Spinal cord (tissue), 10 donors: ENCODE measurements around the gene DUSP7. TPM values are rescaled to one million over a fixed set of nuclear protein-coding genes. Genes with fewer than 3 reads are reported as not detected.

Experiments
- DNase-seq, 6 donors: peaks; one replicate each; pipeline versions ENCODE4 v3.0.0 to v3.0.0-alpha.2; 2013 to 2015; ENCODE audit warnings: low spot score in 6 of 6, low read depth in 4 of 6
- H3K27ac ChIP-seq: one replicate; pipeline ENCODE4 v1.5.1; 2013; ENCODE audit warnings: low read depth, low read length, control low read depth
- H3K27me3 ChIP-seq: one replicate; pipeline ENCODE4 v1.6.1; 2013; ENCODE audit warnings: low read length; ENCODE audit not compliant: control insufficient read depth, insufficient read depth
- H3K36me3 ChIP-seq: one replicate; pipeline ENCODE4 v1.6.1; 2013; ENCODE audit warnings: low read length; ENCODE audit not compliant: control insufficient read depth, insufficient read depth
- H3K4me1 ChIP-seq: one replicate; pipeline ENCODE4 v1.6.1; 2013; ENCODE audit warnings: low read length; ENCODE audit not compliant: control insufficient read depth, insufficient read depth
- H3K4me3 ChIP-seq: one replicate; pipeline ENCODE4 v1.5.1; 2013; ENCODE audit warnings: low read depth, low read length, control low read depth
- H3K9me3 ChIP-seq: one replicate; pipeline ENCODE4 v1.6.1; 2013; ENCODE audit warnings: low read length; ENCODE audit not compliant: control insufficient read depth, insufficient read depth
- WGBS: methylation state at CpG from one replicate; pipeline ENCODE4 v1.1.5; 2013; ENCODE audit warnings: missing lambda C conversion rate; ENCODE audit not compliant: insufficient coverage; 5-methylcytosine and 5-hydroxymethylcytosine counted together
- polyA plus RNA-seq, 2 donors: library from polyadenylated mRNA; unstranded; fragments of 120-200 nt; gene quantifications; one replicate each; pipeline ENCODE4 v1.2.1, GENCODE V29; 2013; ENCODE audit not compliant: insufficient read length in 2 of 2
- total RNA-seq, 2 donors: library from RNA; depleted of rRNA in 1 of 2; stranded (reverse); fragments of 120-200 nt in 1 of 2; fragments of >200 nt in 1 of 2; gene quantifications; one replicate each; pipeline versions ENCODE4 v1.2.3 to v1.2.4, GENCODE V29; 2013 to 2014
- donor health status: healthy.

DUSP7 gene
- total and polyA plus RNA-seq, 4 donors: 9.2 to 29.6 (median 21.1) TPM

- H3K27ac ChIP-seq: no peak overlapping the region
- 87% methylated on average over 19 of the region's 21 CpGs for WGBS
- no peak overlapping the region for H3K4me3 ChIP-seq
- peaks cover 11% of the 10 kb centered on the region for H3K36me3 ChIP-seq
- peaks cover 31% of the 10 kb centered on the region for H3K4me1 ChIP-seq
- no peaks in the 10 kb centered on the region for H3K27me3 ChIP-seq
- no peak for DNase-seq
- no peaks in the 10 kb centered on the region for H3K9me3 ChIP-seq
These were observed 24.7 kb upstream of the DUSP7 start for GRCh38 chr3:52080830-52081719.

- H3K4me3 ChIP-seq: no peak overlapping the region
- peaks cover 11% of the 10 kb centered on the region for H3K36me3 ChIP-seq
- H3K9me3 ChIP-seq: no peaks in the 10 kb centered on the region
- no peaks in the 10 kb centered on the region for H3K27me3 ChIP-seq
- peaks cover 39% of the 10 kb centered on the region for H3K4me1 ChIP-seq
- DNase-seq: no peak
- whole genome bisulfite sequencing: 100% methylated on average over 1 of the region's 5 CpGs
- no peak overlapping the region for H3K27ac ChIP-seq
These were observed 23.6 kb upstream of the DUSP7 start for GRCh38 chr3:52079958-52080357.

GRCh38 chr3:52078781-52079560 is 22.6 kb upstream of the DUSP7 start:
- no peak for DNase-seq
- 94% methylated on average over 19 of the region's 19 CpGs for WGBS
- Histone ChIP-seq H3K27me3 (no peaks in the 10 kb centered on the region), H3K4me1 (peaks cover 39% of the 10 kb centered on the region), H3K27ac (no peak overlapping the region), H3K9me3 (no peaks in the 10 kb centered on the region), H3K4me3 (no peak overlapping the region), H3K36me3 (peaks cover 12% of the 10 kb centered on the region)

- WGBS: no CpG with 5 or more reads among the region's 3 CpGs
- peaks cover 39% of the 10 kb centered on the region for H3K4me1 ChIP-seq
- no peak overlapping the region for H3K4me3 ChIP-seq
- H3K9me3 ChIP-seq: no peaks in the 10 kb centered on the region
- DNase-seq: no peak
- H3K27ac ChIP-seq: peak overlapping the region; percentile 51
- H3K36me3 ChIP-seq: peaks cover 11% of the 10 kb centered on the region
- H3K27me3 ChIP-seq: no peaks in the 10 kb centered on the region
These were observed 21.6 kb upstream of the DUSP7 start for GRCh38 chr3:52077925-52078324.

- H3K9me3 ChIP-seq: no peaks in the 10 kb centered on the region
- 51% methylated on average over 10 of the region's 14 CpGs for WGBS
- DNase-seq: peak in 2 of 6 donors; percentile 9 to 54
- peaks cover 11% of the 10 kb centered on the region for H3K36me3 ChIP-seq
- H3K4me1 ChIP-seq: peaks cover 45% of the 10 kb centered on the region
- peak overlapping the region; percentile 51 for H3K27ac ChIP-seq
- H3K4me3 ChIP-seq: no peak overlapping the region
- no peaks in the 10 kb centered on the region for H3K27me3 ChIP-seq
These were observed 20.8 kb upstream of the DUSP7 start for GRCh38 chr3:52076896-52077780.

- DNase-seq: no peak
- Histone ChIP-seq H3K9me3 (no peaks in the 10 kb centered on the region), H3K27ac (no peak overlapping the region), H3K36me3 (peaks cover 11% of the 10 kb centered on the region), H3K4me3 (no peak overlapping the region), H3K4me1 (peaks cover 70% of the 10 kb centered on the region), H3K27me3 (no peaks in the 10 kb centered on the region)
- 96% methylated on average over 4 of the region's 7 CpGs for WGBS
These were observed 17.1 kb upstream of the DUSP7 start for GRCh38 chr3:52073490-52073889.

GRCh38 chr3:52072471-52072870 is 16.1 kb upstream of the DUSP7 start:
- H3K27ac ChIP-seq: no peak overlapping the region
- H3K9me3 ChIP-seq: no peaks in the 10 kb centered on the region
- no peak overlapping the region for H3K4me3 ChIP-seq
- H3K4me1 ChIP-seq: peaks cover 69% of the 10 kb centered on the region
- H3K27me3 ChIP-seq: no peaks in the 10 kb centered on the region
- 62% methylated on average over 2 of the region's 8 CpGs for WGBS
- H3K36me3 ChIP-seq: peaks cover 11% of the 10 kb centered on the region
- DNase-seq: peak in 1 of 6 donors; percentile 81

GRCh38 chr3:52072020-52072419 is 15.6 kb upstream of the DUSP7 start:
- Histone ChIP-seq H3K4me1 (peaks cover 66% of the 10 kb centered on the region), H3K27ac (no peak overlapping the region), H3K27me3 (no peaks in the 10 kb centered on the region), H3K9me3 (no peaks in the 10 kb centered on the region), H3K36me3 (peaks cover 11% of the 10 kb centered on the region), H3K4me3 (no peak overlapping the region)
- WGBS: 97% methylated on average over 4 of the region's 5 CpGs
- DNase-seq: no peak
